ENCODE measurements around the gene SLBP. TPM values are rescaled to one million over a fixed set of nuclear protein-coding genes. Genes with fewer than 3 reads are reported as not detected.

SLBP gene
- total RNA-seq, 2 donors from 2014 or later: 52.1 to 60.7 TPM

DNA sequence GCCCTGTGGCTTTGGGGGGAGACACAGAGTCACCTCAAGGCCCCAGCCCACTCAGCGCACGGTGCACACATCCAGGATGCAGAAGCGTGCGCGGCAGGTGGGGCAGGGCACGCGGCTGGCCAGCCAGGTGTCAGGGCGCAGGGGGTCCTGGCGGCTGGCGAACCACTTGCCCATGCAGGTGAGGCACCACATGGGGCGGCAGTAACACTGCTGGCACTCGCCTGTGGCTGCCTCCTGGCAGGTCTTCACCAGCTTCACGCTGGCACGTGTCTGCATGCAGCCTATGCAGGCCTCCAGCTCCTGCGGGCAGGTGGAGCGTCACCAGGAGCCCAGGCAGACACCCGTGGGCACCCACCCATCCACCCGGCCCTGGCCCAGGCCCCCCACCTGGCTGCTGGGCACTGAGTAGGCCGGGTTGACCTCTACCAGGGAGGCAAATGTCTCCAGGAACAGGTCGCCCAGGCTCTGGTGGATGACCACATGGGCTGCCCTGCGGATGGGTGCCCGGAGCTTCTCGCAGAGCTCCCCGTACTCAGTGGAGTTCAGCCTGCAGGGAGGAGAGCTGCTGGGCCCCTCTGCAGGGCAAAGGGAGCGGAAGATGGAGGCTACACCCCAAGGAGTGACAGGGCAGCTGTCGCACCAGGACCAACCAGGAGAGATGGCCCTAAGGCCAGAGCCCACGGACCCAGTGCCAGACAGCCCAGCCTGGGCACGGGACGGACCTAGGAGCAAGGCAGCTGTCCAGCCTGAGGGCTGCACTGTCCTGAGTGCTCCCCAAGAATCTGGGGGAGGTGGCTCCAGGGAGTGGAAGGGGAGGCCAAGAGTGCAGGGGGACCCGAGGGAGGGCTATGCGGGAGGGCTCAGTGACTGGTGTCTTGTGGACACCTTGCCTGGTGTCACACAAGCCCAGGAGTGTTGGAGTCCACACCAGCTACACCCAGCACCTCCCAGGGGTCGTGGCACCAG is 5.3 kb upstream of the SLBP start:
- no peaks in the 10 kb centered on the region for H3K27me3 Mint-ChIP-seq (ENCODE audit: insufficient read depth)
- Histone ChIP-seq H3K27me3 (ENCODE audit: control insufficient read depth, insufficient read depth, low read length, poor library complexity, severe bottlenecking) (no peaks in the 10 kb centered on the region), H3K4me3 (ENCODE audit: low read length) (no peak overlapping the region), H3K27ac (ENCODE audit: low read depth, low read length) (no peak overlapping the region), H3K36me3 (ENCODE audit: control insufficient read depth, insufficient read depth, low read length) (peaks cover 7% of the 10 kb centered on the region), H3K9ac (ENCODE audit: extremely low read depth, low read length, poor library complexity, severe bottlenecking) (no peak overlapping the region), H3K4me1 (ENCODE audit: control insufficient read depth, insufficient read depth, low read length) (peaks cover 3% of the 10 kb centered on the region), H3K9me3 (ENCODE audit: control insufficient read depth, low read length) (no peaks in the 10 kb centered on the region)
- DNase-seq: peak; percentile 43
- no peak overlapping the region for H3K4me3 Mint-ChIP-seq
- peaks cover 15% of the 10 kb centered on the region for H3K4me1 Mint-ChIP-seq
- H3K36me3 Mint-ChIP-seq (ENCODE audit: low read depth): peaks cover 6% of the 10 kb centered on the region
- H3K9me3 Mint-ChIP-seq: no peaks in the 10 kb centered on the region
- 92 to 96% methylated on average over 19 to 32 of the region's 32 CpGs for WGBS, 2 experiments (ENCODE audit: insufficient coverage in 1 of 2, insufficient read length in 1 of 2)
- TF ChIP-seq CTCF (conservative IDR thresholded peaks at IDR 0.05): no peak
- no peak overlapping the region for H3K27ac Mint-ChIP-seq

DNA sequence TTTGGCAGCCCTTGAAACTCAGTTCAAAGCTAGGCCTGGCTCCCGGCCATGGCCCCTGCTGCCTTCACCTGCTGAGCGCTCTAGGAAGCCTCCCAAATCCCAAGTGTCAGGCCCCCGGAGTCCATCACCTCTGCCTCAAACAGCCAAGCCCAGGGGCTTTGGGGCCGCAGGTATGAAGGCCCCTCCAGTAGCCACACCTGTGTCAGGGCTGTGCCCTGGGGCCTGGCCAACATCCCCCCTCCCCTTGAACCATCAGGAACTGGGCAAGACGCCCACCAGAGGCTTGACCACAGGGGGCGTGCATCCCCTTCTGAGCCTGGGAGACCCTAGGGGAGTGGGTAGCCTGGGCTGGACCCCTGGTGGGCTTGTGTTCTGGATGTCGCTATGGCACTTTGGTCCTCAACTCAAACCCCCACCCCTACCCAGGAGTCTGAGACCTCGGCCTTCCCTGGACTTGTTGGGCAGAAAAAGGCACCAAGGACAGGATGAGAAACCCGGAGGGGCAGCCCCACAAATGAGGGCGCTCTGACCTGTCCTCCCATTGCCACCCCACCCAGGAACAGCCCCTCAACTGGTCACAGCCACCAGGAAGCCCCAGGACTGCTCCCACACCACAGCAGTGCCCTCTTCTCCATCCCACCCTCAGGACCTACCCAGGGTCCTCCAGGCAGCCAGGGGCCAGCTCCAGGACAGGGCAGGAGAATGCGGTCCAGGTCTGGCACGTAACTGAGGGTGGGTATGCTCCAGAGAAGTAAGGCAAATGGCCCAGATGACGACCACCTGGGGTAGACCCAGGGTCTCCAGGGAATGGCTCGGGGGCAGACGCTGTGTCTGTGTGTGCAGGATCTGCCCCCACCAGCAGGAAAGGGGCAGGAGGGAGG is 4.2 kb upstream of the SLBP start:
- Histone ChIP-seq H3K27me3 (ENCODE audit: control insufficient read depth, insufficient read depth, low read length, poor library complexity, severe bottlenecking) (no peaks in the 10 kb centered on the region), H3K9me3 (ENCODE audit: control insufficient read depth, low read length) (no peaks in the 10 kb centered on the region), H3K36me3 (ENCODE audit: control insufficient read depth, insufficient read depth, low read length) (peaks cover 7% of the 10 kb centered on the region), H3K4me1 (ENCODE audit: control insufficient read depth, insufficient read depth, low read length) (peaks cover 3% of the 10 kb centered on the region), H3K9ac (ENCODE audit: extremely low read depth, low read length, poor library complexity, severe bottlenecking) (no peak overlapping the region), H3K27ac (ENCODE audit: low read depth, low read length) (no peak overlapping the region), H3K4me3 (ENCODE audit: low read length) (no peak overlapping the region)
- Mint-ChIP-seq H3K27me3 (ENCODE audit: insufficient read depth) (no peaks in the 10 kb centered on the region), H3K4me3 (no peak overlapping the region), H3K4me1 (peaks cover 12% of the 10 kb centered on the region), H3K36me3 (ENCODE audit: low read depth) (peaks cover 6% of the 10 kb centered on the region), H3K27ac (no peak overlapping the region), H3K9me3 (no peaks in the 10 kb centered on the region)
- TF ChIP-seq CTCF (conservative IDR thresholded peaks at IDR 0.05): no peak
- WGBS, 2 experiments (ENCODE audit: insufficient coverage in 1 of 2, insufficient read length in 1 of 2): 95 to 97% methylated on average over 4 to 15 of the region's 15 CpGs
- peak; percentile 35 for DNase-seq

DNA sequence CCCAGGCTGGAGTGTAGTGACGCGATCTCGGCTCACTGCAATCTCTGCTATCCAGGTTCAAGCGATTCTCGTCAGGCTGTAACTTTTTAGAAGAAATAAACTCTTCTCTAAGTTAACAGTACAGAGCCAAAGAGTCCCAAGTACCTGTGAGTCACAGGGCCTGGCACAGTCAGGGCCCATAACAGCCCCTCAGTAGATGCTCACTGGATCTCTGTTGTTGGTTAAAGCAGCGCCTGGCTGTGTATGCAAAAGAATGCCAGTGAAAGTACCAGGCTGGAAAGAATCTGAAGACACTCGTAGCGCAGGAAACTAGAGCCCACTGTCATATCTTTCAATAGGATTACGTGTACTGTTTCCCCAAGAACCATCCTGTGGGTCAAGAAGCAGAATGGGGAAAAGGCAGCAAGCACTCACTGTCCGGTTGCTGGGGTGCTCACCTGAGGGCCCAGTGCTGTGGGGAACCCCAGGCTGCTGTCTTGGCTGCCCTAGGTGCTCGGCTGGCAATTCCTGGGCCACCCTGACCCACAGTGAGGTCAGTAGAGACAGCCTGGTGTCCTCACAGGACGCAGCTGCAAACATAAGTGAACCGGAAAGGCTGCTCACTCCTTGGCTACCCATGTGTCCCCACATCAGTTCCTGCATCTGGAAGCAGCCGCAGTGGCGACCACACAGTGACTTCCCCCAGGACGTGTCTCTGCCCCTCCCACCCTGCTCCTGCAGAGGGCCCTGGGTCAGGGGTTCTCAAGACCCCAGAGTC is 3.1 kb upstream of the SLBP start:
- no peaks in the 10 kb centered on the region for H3K9me3 Mint-ChIP-seq
- Histone ChIP-seq H3K4me1 (ENCODE audit: control insufficient read depth, insufficient read depth, low read length) (peaks cover 3% of the 10 kb centered on the region), H3K27ac (ENCODE audit: low read depth, low read length) (no peak overlapping the region), H3K9ac (ENCODE audit: extremely low read depth, low read length, poor library complexity, severe bottlenecking) (no peak overlapping the region), H3K4me3 (ENCODE audit: low read length) (no peak overlapping the region), H3K27me3 (ENCODE audit: control insufficient read depth, insufficient read depth, low read length, poor library complexity, severe bottlenecking) (no peaks in the 10 kb centered on the region), H3K36me3 (ENCODE audit: control insufficient read depth, insufficient read depth, low read length) (peaks cover 11% of the 10 kb centered on the region), H3K9me3 (ENCODE audit: control insufficient read depth, low read length) (no peaks in the 10 kb centered on the region)
- TF ChIP-seq CTCF (conservative IDR thresholded peaks at IDR 0.05): no peak
- H3K27ac Mint-ChIP-seq: no peak overlapping the region
- peaks cover 12% of the 10 kb centered on the region for H3K36me3 Mint-ChIP-seq (ENCODE audit: low read depth)
- H3K4me3 Mint-ChIP-seq: no peak overlapping the region
- peaks cover 18% of the 10 kb centered on the region for H3K4me1 Mint-ChIP-seq
- H3K27me3 Mint-ChIP-seq (ENCODE audit: insufficient read depth): no peaks in the 10 kb centered on the region
- WGBS, 2 experiments (ENCODE audit: insufficient coverage in 1 of 2, insufficient read length in 1 of 2): 93 to 95% methylated on average over 16 of the region's 16 CpGs
- DNase-seq: no peak
